ENCODE measurements around the gene GPR141. TPM values are rescaled to one million over a fixed set of nuclear protein-coding genes. Genes with fewer than 3 reads are reported as not detected.
A peak's percentile ranks its signal among the peaks of the same experiment; 100 is the strongest.

GPR141 gene
- total and polyA plus RNA-seq, 8 donors: 0.10 to 7.1 (median 1.3) TPM; not detected in 3

DNA sequence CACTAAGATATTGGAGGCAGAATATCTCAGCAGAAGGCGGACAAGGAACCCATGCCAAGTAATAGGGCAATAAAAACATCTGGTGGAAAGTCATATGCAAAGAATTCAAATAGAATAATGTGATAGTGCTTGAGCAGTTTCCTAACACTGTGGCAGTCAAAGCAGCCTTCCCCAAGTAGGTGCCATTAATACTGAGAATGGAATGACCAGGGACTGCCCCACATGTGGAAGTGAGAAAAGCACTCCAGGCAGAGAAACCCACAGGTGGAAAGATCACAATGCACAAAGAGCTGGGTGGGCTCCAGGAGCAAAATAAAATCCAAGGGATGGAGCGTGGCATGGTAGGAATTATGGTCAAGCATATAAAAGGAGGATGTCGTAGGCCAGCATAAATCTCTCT, 100.4 kb downstream of the GPR141 start:
- intact Hi-C loops (cut with DNase I; ENCODE audit: low total_unique reads): no loop called here
- DNase-seq: no peak
- peaks cover 0 to 15% (median 2%) of the 10 kb centered on the region in 4 donors for H3K9me3 ChIP-seq
- H3K27me3 ChIP-seq: no peaks in the 10 kb centered on the region
- no peak overlapping the region for H3K4me3 ChIP-seq
- TF ChIP-seq POLR2A (IDR thresholded peaks at IDR 0.05) (no peak), EP300 (IDR thresholded peaks at IDR 0.05) (no peak), POLR2AphosphoS5 (IDR thresholded peaks at IDR 0.05) (no peak)
- TF ChIP-seq, protein P1, sequence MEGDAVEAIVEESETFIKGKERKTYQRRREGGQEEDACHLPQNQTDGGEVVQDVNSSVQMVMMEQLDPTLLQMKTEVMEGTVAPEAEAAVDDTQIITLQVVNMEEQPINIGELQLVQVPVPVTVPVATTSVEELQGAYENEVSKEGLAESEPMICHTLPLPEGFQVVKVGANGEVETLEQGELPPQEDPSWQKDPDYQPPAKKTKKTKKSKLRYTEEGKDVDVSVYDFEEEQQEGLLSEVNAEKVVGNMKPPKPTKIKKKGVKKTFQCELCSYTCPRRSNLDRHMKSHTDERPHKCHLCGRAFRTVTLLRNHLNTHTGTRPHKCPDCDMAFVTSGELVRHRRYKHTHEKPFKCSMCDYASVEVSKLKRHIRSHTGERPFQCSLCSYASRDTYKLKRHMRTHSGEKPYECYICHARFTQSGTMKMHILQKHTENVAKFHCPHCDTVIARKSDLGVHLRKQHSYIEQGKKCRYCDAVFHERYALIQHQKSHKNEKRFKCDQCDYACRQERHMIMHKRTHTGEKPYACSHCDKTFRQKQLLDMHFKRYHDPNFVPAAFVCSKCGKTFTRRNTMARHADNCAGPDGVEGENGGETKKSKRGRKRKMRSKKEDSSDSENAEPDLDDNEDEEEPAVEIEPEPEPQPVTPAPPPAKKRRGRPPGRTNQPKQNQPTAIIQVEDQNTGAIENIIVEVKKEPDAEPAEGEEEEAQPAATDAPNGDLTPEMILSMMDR (IDR thresholded peaks at IDR 0.05): no peak
- H3K4me1 ChIP-seq: no peaks in the 10 kb centered on the region
- WGBS, 5 donors: 45 to 65% (median 63%) methylated on average over 3 of the region's 3 CpGs
- H3K36me3 ChIP-seq: no peaks in the 10 kb centered on the region
- H3K27ac ChIP-seq: no peak overlapping the region

DNA sequence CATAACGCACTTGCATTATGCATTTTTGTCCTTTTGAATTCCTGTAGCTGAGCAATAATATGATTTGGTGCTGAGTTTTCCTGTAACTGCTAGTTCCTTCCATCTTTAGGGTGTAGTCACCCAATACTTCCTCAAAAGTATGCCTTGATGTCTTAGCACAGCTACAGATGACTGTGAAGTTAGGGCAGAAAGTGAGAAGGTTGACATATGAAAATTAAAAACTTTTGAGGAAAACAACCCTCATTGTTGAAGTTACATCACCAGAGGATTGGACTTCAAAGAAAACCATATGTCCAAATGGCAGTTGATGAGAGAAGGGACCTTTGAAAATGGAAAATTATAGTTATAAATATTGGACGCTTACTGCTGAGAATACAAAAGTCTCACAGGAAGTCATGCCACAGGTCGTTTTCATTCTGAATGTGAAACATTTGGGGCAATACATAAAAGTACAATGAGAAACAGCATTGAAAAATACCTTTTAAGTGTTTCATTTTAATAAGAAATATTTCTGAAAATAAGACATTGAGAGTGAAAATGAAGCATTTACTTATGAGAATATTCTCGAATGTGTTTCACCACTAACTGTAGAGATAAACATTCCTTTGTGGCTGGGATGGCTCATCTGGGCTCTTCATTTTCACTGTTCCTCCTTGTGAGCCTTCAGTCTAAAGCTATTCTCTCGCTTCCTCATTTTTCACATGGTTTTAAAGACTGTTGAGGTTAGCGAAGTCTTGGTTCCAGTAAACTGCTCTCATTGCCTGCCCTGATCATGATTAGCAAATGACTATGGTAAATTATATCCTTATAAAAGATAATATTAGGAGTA, 103.4 kb downstream of the GPR141 start:
- peaks cover 0 to 8% (median 2%) of the 10 kb centered on the region in 4 donors for H3K9me3 ChIP-seq
- H3K4me1 ChIP-seq: no peaks in the 10 kb centered on the region
- intact Hi-C loops (cut with DNase I; ENCODE audit: low total_unique reads): no loop called here
- H3K27me3 ChIP-seq: no peaks in the 10 kb centered on the region
- H3K4me3 ChIP-seq: no peak overlapping the region
- WGBS, 5 donors: 55 to 70% (median 67%) methylated on average over 6 of the region's 6 CpGs
- no peak for TF ChIP-seq POLR2AphosphoS5 (IDR thresholded peaks at IDR 0.05)
- TF ChIP-seq POLR2A (IDR thresholded peaks at IDR 0.05): no peak
- TF ChIP-seq, protein P1 (IDR thresholded peaks at IDR 0.05): no peak
- TF ChIP-seq EP300 (IDR thresholded peaks at IDR 0.05): no peak
- H3K27ac ChIP-seq: no peak overlapping the region
- H3K36me3 ChIP-seq: no peaks in the 10 kb centered on the region
- DNase-seq: peak in 1 of 2 donors; percentile 18

Other genes with a start within 250 kb of the GPR141 start
- gene ELMO1, start 234.9 kb upstream of the GPR141 start, total RNA-seq: 100 to 1,000 TPM in 2 of 5 donors, 10 to 100 TPM in 3; 16.1 to 117 (median 74.2) TPM
- 10 to 100 TPM in 1 of 3 donors, 1 to 10 TPM in 2; 4.1 to 10.2 (median 6.5) TPM for gene ELMO1, start 234.9 kb upstream of the GPR141 start, polyA plus RNA-seq
- gene NME8, start 164.8 kb downstream of the GPR141 start, total RNA-seq: 10 to 100 TPM in 1 of 5 donors, not detected in 4; 14.8 TPM
- under 1 TPM in 1 of 3 donors, not detected in 2; 0.31 TPM for gene NME8, start 164.8 kb downstream of the GPR141 start, polyA plus RNA-seq
- gene SFRP4, start 233.1 kb downstream of the GPR141 start, total RNA-seq: 1 to 10 TPM in 1 of 5 donors, under 1 TPM in 1, not detected in 3; 0.29 to 7.9 TPM
- 1 to 10 TPM in 1 of 3 donors, under 1 TPM in 2; 0.37 to 1.1 (median 0.45) TPM for gene SFRP4, start 233.1 kb downstream of the GPR141 start, polyA plus RNA-seq
- 10 to 100 TPM in 1 of 5 donors, 1 to 10 TPM in 3, not detected in 1; 1.2 to 11.7 (median 6.1) TPM for gene EPDR1, start 236.9 kb downstream of the GPR141 start, total RNA-seq
- 1 to 10 TPM; 1.4 to 2.6 (median 1.5) TPM for gene EPDR1, start 236.9 kb downstream of the GPR141 start, polyA plus RNA-seq